ENCODE measurements around the gene METTL3. TPM values are rescaled to one million over a fixed set of nuclear protein-coding genes. Genes with fewer than 3 reads are reported as not detected.

METTL3 gene
- total RNA-seq, 2 donors from 2014 or later, result 54.8 to 62.4 TPM

DNA sequence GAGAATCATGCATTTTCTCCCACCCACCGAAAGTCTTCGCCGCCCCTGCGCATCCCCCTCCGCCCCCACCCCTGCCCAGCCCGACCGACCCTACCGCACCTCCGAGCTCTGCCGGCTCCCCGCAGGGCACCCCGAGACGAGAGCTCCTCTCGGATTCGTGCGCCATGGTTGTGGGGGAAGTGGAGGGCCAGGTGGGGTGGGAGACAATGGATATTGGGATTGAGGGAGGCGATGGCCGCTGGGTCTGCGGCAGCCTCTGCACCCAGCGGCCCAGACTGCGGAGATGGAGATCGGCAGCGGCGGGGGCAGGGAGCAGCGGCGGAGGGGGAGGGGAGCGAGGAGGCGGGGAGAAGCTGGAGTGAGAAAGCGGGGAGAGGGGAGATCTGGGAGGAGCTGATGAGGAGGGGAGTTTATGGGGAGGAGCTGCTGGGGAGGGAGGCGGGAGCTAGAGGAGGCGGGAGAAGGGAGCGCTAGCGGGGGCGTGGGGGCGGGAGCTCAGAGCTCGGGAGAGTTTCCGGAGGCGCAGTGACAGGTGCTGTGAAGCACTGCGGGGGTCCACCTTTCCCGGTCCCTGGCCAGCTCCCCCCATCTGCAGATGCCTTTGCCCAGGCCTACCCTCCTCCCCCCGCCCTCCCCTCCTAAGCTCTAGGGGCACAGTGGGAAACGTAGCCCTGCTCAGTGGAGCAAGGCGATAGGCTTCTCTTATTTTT lies 15.0 kb upstream of the METTL3 start, which contains the start of gene SALL2:
TSS of gene SALL2 (minus strand) at position 385 of the 710 bp plus-strand sequence. CDS start at position 166, 219 bp downstream.
- no peak for ATAC-seq (ENCODE audit: insufficient number of reproducible peaks, low FRiP score, low read depth)
- Histone ChIP-seq H3K9me3 (no peaks in the 10 kb centered on the region), H3K27me3 (replicated peaks; ENCODE audit: insufficient read depth) (no peaks in the 10 kb centered on the region), H3K4me3 (peak within 1 kb of the TSS; percentile 98), H3K36me3 (peaks cover 4% of the 10 kb centered on the region), H3K4me1 (ENCODE audit: control insufficient read depth in 1 of 2, low read depth in 2 of 2) (peaks cover 8% of the 10 kb centered on the region in 2 donors), H3K27ac (peak within 1 kb of the TSS; percentile 27 to 32)
- peak; percentile 36 for DNase-seq (ENCODE audit: low spot score)
- TF ChIP-seq, protein P1, sequence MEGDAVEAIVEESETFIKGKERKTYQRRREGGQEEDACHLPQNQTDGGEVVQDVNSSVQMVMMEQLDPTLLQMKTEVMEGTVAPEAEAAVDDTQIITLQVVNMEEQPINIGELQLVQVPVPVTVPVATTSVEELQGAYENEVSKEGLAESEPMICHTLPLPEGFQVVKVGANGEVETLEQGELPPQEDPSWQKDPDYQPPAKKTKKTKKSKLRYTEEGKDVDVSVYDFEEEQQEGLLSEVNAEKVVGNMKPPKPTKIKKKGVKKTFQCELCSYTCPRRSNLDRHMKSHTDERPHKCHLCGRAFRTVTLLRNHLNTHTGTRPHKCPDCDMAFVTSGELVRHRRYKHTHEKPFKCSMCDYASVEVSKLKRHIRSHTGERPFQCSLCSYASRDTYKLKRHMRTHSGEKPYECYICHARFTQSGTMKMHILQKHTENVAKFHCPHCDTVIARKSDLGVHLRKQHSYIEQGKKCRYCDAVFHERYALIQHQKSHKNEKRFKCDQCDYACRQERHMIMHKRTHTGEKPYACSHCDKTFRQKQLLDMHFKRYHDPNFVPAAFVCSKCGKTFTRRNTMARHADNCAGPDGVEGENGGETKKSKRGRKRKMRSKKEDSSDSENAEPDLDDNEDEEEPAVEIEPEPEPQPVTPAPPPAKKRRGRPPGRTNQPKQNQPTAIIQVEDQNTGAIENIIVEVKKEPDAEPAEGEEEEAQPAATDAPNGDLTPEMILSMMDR (IDR thresholded peaks at IDR 0.05), result no peak

DNA sequence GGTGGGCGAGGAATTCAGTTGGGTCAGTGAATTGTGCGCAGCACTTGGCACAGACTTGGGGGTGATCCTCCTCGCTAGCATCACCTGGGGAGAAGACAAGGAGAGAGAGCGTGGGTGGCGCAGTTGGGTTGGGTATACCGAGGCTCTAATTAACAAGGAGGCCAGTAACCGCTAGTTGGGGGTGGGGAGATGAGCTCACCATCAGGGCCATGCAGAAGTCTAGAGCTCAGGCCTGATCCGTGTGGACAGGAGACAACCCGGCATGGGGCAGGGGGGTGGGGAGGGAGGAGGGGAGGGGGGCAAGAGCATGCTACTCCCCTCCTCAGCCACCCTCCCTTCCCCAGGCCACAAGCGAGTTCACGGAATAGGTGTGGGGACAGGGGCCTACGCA lies 14.4 kb upstream of the METTL3 start:
- H3K9me3 ChIP-seq, result no peaks in the 10 kb centered on the region
- peaks cover 8% of the 10 kb centered on the region in 2 donors for H3K4me1 ChIP-seq (ENCODE audit: control insufficient read depth in 1 of 2, low read depth in 2 of 2)
- ATAC-seq (ENCODE audit: insufficient number of reproducible peaks, low FRiP score, low read depth) (no peak), DNase-seq (ENCODE audit: low spot score) (no peak)
- peaks cover 4% of the 10 kb centered on the region for H3K36me3 ChIP-seq
- H3K27ac ChIP-seq, result peak overlapping the region in 1 of 2 donors; percentile 32
- H3K4me3 ChIP-seq, result peak overlapping the region; percentile 98
- H3K27me3 ChIP-seq (replicated peaks; ENCODE audit: insufficient read depth), result no peaks in the 10 kb centered on the region
- TF ChIP-seq, protein P1 (IDR thresholded peaks at IDR 0.05), result no peak

DNA sequence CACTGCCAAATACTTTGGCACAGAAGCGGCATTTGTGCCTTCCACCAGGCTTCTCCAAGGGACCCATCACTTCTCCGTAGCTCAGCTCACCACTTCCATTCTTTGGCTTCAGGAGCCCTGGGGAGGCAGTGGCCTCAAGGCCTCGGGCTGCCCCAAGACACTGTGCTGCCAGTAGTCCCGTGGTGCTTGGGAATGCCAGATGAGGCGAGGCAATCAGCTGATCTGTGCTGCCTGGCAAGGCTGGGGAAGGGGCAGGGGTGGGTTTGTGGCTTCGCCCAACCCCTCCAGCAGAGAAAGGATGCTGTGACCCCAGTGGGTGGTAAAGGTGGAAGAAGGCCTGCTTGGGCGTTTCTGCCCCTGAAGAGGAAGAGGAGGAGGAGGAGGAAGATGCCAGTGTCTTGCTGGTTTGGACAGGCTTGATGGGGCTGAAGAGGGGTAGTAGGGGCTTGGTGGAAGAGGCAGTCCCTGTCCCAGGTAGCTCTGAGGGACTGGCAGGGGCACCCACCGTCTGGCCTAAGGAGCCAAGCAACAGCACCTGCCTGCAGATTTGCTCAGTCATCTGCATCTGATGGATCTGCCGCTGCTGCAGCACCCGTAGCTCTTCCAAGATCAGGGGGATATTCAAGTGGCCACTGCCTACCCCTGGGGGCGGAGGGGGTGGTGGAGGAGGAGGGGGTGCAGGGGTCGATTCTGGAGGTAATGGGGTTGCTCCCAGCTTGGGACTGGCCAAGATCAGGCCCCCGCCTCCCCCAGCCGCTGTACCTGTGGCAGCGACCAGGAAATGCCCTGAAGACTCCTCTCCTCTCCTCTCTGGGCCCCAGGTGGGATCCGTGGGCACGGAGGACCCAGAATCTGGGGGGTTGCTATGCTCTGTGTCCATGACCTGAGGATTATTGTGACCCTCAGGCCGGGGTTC lies 13.7 kb upstream of the METTL3 start:
- DNase-seq (ENCODE audit: low spot score), result no peak
- TF ChIP-seq, protein P1 (IDR thresholded peaks at IDR 0.05), result no peak
- no peaks in the 10 kb centered on the region for H3K27me3 ChIP-seq (replicated peaks; ENCODE audit: insufficient read depth)
- H3K4me1 ChIP-seq (ENCODE audit: control insufficient read depth in 1 of 2, low read depth in 2 of 2), result peaks cover 8% of the 10 kb centered on the region in 2 donors
- no peak overlapping the region for H3K27ac ChIP-seq
- H3K4me3 ChIP-seq, result peak overlapping the region; percentile 98
- H3K9me3 ChIP-seq, result no peaks in the 10 kb centered on the region
- peaks cover 4% of the 10 kb centered on the region for H3K36me3 ChIP-seq
- no peak for ATAC-seq (ENCODE audit: insufficient number of reproducible peaks, low FRiP score, low read depth)

DNA sequence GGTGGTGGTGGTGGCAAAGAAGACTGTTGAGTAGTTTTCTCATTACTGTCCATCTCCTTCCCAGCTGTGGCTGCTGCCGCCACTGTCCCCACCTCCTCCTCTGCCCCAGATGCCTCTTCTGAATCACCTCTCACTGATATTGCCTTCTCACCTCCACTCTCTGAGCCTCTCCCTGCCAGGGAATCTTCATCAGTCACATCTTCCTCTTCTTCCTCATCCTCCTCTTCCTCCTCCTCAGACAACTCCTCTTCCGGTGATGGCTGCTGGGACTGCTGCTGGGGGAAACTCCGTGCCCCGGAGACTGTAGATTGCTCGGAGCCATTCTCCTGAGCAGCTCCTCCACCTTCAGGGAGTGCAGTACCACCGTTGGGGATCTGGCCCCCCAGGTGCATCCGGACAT lies 12.1 kb upstream of the METTL3 start:
- H3K27ac ChIP-seq, result no peak overlapping the region
- no peaks in the 10 kb centered on the region for H3K9me3 ChIP-seq
- H3K4me1 ChIP-seq (ENCODE audit: control insufficient read depth in 1 of 2, low read depth in 2 of 2), result peaks cover 8% of the 10 kb centered on the region in 2 donors
- H3K27me3 ChIP-seq (replicated peaks; ENCODE audit: insufficient read depth), result no peaks in the 10 kb centered on the region
- no peak for DNase-seq (ENCODE audit: low spot score)
- TF ChIP-seq, protein P1 (IDR thresholded peaks at IDR 0.05), result no peak
- no peak overlapping the region for H3K4me3 ChIP-seq
- ATAC-seq (ENCODE audit: insufficient number of reproducible peaks, low FRiP score, low read depth), result no peak
- H3K36me3 ChIP-seq, result peaks cover 4% of the 10 kb centered on the region

DNA sequence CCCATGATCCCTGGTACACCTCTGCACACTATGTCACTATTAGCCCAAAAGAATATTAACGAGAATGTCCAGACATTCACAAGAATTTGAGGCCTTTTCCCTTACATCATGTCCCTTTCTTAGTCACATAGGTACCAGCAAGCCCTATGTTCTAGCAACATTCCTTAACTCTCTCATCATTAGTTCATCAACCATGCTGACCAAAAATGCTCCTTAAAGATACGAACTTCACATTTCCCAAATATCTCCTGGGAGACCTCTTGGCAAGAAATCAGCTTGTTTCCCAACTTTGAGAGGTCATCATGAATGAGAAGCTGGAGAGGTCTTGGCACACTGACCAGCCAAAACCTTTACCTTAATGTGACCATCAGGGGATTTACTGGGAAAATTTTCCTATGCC lies 10.4 kb upstream of the METTL3 start:
- Histone ChIP-seq H3K27ac (no peak overlapping the region), H3K4me3 (no peak overlapping the region), H3K27me3 (replicated peaks; ENCODE audit: insufficient read depth) (no peaks in the 10 kb centered on the region), H3K4me1 (ENCODE audit: control insufficient read depth in 1 of 2, low read depth in 2 of 2) (peaks cover 3 to 8% of the 10 kb centered on the region in 2 donors), H3K9me3 (no peaks in the 10 kb centered on the region), H3K36me3 (peaks cover 4% of the 10 kb centered on the region)
- ATAC-seq (ENCODE audit: insufficient number of reproducible peaks, low FRiP score, low read depth) (no peak), DNase-seq (ENCODE audit: low spot score) (no peak)
- TF ChIP-seq, protein P1 (IDR thresholded peaks at IDR 0.05), result no peak

All from thoracic aorta (tissue), 2 donors.